Testis (tissue), 2 donors: ENCODE data around the gene NKX6-2.

Source experiments
- CTCF ChIP-seq, 3 experiments: fragments of 450-650 bp in 2 of 3; fragments of 200-600 bp in 1 of 3; sonication (generic) in 1 of 3; IDR thresholded peaks; one replicate each; pipeline ENCODE4 v1.5.1; 2016 to 2019; ENCODE audit warnings: antibody characterized with exemption in 3 of 3, mild to moderate bottlenecking in 2 of 3, moderate library complexity in 1 of 3
- POLR2A ChIP-seq: fragments of 450-650 bp; IDR thresholded peaks from one replicate; pipeline ENCODE4 v1.6.1; 2017; ENCODE audit warnings: antibody characterized with exemption, mild to moderate bottlenecking, moderate library complexity

GRCh38 chr10:132784866-132785722 is 853 bp downstream of the NKX6-2 start:
- TF ChIP-seq CTCF (IDR thresholded peaks at IDR 0.05) (no peak), POLR2A (no peak)
